GM19397 (cell line): Measurements from ENCODE around the gene PURA.

ENCODE experiments used
- ATAC-seq: cut with Tn5 transposase; IDR thresholded peaks from one replicate; pipeline ENCODE4 v1.9.1; 2021; ENCODE audit warnings: mild to moderate bottlenecking, moderate library complexity; ENCODE audit not compliant: unreplicated experiment

PURA gene

DNA sequence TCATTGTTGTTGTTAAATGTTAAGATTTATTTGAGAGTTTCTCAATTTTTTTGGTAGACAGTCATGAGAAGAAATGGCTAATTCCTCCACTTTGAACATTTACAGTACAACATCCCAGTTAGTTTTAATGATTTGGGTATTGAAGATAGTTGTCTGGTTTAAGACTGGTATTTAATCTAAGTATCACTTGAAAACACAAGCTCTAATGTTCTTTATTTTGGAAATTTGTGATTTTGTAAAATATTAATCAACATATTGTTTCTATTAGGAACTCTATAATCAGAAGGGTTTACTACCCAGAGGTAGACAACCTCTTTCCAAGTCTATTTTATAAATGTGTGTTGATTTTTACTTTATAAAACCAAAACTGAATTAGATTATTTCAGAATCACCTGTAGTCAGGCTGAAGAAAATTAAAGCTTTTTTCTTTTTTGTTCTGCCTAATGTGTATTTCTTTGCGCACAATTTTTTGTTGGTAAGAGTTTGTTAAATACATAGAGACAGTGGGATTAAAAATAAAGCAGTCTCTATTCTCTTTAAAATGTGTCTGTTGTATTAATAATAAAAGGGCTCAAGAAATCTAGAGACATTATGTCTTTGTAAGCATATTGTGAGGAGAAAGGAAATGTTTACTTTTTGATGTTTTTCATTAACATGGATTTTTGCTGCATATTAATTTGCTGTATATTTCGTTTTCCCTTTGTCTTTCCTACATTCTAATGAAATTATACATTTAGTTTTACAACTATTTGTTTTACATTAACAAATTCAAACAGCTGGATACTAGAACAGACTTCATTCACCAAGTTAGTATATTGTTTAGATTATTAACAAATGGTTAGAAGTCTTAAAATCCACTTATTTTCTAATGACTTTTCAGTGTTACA is 3.9 kb upstream of the PURA start:
- ATAC-seq, result no peak

DNA sequence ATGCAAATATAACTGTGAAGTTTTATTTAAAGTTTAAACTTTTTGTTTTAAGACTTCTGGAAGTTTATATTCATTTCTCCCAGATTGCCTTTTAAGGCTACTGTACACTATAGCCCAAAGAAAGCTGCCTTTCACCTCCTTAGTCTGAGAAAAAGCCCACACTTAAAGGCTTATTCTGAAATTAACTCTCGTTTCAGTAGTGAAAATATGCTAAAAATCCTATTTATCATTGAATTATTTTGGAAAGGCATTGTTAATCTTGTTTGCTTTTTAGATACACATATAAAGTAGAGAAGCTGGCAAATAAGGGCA is 3.3 kb upstream of the PURA start:
- no peak for ATAC-seq

DNA sequence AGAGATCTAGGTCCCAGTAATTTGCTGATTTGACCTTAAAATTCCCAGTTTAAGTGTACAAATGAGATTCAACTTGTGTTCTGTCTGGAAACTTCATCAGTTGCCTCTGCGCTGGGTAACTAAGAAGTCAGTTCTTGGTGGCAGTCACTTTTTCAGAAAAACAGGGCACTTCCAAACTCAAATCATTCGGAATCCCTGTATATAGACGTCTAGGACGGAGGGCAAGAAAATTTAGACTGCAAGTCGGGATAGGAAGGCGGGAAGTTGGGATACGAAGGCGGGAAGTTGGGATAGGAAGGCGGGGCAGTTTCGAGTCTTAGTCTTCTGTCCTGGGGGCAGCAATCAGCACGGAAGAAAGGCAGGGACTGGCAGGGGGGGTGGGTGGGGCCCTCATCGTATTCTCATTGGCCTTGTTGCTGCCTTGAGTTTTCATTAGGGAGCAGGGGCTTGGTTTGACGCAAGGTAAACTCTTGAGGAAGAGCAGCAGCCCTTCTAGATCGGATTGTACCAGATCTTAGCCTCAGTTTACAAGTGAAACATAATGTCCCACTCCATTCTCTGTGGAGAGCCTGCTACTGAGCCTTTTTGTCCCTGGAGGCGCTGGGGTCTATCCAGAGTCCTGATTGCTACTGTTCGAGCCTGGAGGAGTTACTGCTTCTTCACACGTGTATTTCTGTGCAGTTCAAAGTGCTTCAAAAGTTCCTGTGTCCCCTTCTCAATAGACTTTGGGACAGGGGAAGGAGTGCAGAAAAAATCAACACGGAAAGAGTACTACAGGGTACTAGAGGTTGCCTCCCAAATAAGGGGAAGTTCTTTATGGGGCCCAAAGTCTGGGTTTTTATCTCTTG is 2.7 kb upstream of the PURA start:
- no peak for ATAC-seq

DNA sequence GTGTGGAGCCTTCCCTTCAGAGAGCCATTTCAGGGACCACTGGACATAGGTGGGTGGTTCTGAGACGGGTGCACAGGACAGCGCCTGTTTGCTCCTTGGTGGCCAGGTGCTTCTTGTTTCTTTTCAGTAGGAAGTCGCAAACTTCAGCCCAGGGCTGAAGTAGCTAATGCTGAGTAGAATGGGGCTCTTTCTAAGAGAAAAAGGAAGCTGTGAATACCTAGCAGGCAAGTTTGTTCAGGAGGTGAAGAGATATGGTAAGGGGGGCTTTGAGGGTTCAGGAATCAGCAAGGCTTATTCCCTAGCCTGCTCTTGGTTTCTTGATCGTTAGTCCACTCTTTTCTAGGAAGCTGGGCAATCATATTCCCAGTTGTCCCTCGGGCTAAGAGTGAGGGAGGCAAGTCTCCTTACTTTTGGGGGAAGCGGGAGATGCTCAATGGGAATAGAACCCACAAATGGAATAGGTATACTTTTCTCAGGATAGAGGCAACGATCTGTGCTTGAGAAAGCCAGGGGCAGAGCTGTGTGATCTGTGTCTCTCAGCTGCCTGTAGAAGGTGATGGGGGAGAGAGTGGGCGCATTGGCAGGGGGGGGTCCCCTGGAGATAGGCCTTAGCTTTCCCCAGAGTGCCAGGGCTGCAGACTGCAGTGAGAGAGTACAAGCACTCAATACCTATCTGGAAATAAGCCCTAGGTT is 1.9 kb upstream of the PURA start:
- no peak for ATAC-seq

DNA sequence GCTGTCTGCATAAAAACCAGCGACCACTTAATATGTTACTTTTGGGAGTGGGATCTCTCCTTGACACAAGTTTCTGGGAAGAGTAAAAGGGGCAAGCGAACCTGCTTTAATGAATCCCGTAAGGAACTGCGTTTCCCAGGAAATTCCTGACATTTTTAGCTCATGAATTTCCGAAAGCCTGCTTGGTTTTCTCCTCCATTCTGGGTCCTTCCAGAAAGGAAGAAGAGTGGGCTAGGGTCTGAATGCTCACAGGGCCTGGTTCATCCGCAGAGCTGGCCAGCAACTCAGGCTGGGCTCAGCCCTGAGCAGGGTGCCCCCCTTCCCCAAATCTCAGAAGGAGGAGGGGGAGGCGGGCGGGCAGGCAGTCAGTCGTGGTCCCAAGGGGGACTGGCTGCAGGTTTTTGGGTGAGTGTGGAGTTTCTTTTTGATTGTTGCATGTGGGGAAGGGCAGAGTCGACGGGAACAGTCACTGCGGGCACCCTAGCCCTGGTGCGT is 1.2 kb upstream of the PURA start:
- ATAC-seq, result no peak

DNA sequence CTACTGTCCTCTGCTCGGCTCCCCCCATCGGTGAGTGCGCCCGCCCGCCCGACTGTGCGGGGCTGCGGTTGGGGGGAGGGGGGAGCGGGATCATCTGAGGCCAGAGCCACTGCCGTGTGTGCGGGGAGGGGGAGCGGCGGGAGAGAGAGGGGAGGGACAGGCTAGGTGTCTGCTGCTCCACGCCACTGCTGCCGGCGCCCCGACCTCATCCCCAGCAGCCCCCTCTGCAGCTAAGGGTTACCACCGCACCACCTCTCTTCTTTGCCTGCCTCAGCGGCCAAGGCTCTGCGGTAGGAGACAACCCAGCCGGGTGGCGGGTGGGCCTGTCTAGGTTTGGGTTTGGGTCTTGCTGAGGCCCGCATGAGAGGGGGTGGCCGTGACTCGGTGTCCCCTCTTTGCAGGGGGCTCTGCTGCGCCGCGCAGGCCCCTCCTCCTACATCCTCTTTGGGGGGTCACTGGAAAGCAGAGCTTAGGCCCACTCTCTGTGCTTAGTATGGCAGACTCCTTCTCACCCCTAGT is 670 bp upstream of the PURA start:
- ATAC-seq, result peak; percentile 3

DNA sequence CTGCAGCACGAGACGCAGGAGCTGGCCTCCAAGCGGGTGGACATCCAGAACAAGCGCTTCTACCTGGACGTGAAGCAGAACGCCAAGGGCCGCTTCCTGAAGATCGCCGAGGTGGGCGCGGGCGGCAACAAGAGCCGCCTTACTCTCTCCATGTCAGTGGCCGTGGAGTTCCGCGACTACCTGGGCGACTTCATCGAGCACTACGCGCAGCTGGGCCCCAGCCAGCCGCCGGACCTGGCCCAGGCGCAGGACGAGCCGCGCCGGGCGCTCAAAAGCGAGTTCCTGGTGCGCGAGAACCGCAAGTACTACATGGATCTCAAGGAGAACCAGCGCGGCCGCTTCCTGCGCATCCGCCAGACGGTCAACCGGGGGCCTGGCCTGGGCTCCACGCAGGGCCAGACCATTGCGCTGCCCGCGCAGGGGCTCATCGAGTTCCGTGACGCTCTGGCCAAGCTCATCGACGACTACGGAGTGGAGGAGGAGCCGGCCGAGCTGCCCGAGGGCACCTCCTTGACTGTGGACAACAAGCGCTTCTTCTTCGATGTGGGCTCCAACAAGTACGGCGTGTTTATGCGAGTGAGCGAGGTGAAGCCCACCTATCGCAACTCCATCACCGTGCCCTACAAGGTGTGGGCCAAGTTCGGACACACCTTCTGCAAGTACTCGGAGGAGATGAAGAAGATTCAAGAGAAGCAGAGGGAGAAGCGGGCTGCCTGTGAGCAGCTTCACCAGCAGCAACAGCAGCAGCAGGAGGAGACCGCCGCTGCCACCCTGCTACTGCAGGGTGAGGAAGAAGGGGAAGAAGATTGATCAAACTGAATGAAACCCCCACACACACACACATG is 654 bp downstream of the PURA start:
- peak; percentile 30 for ATAC-seq

DNA sequence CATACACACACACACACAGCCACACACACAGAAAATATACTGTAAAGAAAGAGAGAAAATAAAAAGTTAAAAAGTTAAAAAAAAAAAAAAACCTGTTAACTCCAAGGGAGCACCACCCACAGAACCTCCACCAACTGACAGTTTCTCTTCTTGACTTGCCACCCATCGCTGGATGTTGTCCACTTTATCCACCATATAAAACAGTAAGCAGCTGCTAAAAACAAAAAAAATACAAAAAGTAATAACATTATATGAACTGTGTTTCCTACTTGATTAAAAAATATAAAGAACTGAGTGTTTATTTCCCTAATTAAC is 1.2 kb downstream of the PURA start:
- ATAC-seq, result no peak

DNA sequence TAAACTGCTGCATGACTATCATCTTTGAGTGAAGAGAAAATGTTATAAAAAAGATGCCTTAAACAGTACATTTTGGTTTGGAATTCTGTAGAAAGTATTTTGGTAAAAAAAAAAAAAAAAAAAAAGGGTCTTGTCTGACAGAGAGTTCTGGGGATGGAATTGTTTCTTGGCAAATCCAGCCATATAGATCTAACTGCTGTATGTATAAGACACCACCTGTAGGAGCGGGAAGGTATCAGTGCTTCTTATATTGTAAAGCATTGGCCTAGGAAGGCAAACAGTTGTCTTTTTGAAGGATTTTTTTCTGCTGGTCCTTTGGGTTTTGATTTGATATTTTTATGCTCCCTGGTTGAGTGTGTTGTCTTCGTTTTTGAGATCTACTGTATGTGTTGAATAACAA is 2.8 kb downstream of the PURA start:
- no peak for ATAC-seq

DNA sequence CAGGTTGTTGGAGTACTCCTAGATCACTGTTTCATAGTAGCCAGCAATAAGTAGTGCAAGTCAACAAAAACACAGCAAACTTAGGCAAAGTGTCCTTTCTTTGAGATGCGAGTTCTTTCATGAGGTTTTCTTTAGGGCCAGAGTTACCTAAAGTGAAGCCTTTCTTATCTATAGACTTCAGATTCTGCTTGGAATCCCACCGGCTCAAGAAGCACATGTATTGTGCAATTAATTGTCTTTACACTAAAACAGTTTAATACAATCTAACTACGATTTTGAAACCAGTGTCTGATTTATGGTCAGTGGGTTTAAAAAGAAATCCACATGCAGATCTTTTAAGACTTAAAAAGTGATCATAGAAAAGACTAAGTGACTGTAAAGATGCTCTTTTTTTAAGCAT is 3.6 kb downstream of the PURA start:
- ATAC-seq, result no peak

DNA sequence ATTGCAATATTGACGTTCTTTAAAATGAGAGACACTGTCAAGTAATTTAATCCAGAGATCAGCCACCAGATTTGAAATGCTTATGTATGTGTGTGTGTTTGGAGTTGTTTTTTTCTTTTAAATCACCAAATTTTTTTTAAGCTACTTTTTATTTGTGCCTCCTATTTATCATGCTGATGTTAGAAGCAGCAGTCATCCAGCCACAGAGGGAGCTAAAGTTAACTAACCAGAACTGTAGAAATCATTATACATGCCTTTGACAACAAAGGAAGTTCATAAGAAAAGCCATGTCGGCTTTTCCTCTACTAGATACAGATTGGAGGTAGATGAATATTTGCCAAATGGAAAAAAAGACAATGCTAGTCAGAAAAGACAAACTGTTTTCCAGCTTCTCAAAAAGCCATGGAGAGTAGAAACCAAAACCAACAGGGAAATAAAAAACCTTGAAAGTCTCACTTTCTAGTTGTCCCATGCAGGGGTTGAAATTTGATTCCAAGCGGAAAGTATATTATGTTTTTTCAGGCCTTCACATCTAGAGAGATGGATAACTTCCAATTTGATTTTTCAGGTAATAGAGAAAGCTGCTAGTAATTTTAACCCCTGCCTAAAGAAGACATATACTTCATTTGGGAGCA is 4.5 kb downstream of the PURA start:
- ATAC-seq, result no peak

DNA sequence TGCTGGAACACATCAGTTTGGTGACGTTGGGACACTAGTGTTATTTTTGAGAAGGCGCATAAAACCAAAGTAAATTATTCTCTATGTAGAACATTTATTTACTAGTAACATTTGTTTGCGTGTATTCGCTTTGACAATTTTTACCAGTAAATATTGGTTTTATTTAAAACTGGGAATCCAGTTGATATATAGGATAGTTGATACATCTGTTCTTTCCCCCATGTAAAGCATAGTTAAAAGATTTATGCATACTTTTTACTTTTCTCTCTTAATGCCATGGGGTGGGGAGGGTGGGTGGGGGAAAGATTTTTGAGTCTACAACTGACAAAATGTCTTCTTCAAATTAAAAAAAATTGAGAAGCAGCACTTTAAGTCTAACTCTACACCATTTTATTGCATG is 11.7 kb downstream of the PURA start, which contains the start of gene IGIP:
TSS of gene IGIP (plus strand) at position 301 of the 400 bp plus-strand sequence. CDS start 2,540 bp downstream, outside the sequence.
- ATAC-seq, result no peak

DNA sequence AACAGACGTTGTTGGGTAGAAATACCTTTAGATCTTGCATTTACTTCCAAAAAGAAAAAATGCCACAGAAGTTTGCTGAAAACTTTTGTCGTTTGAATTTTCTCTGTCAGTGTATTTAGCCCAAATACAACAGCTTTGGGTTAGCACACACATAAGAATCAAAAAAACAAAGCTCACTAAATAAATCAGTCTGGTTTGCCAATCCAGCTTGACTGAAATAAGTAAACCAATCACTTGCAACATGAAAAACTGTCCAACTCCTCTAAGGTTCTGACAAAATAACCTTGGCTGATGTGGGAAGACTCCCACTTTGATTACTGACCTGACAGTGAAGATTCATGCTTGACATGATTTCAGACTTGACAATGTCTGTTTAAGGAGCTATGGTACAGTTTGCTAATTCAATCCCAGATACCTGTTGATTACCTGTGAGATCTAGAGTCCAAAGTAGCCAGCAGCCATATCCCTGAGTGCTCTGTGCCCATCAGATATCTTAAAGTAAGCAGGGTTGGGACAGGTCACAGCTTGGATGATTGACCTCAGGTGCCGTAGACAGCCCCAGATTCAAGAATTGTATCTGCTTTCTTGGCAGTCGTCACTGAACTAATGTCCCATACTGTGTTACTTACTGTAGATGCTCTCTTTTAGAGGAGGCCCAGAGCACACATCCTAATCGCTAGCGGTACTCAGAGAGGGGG is 12.6 kb downstream of the PURA start:
- no peak for ATAC-seq

DNA sequence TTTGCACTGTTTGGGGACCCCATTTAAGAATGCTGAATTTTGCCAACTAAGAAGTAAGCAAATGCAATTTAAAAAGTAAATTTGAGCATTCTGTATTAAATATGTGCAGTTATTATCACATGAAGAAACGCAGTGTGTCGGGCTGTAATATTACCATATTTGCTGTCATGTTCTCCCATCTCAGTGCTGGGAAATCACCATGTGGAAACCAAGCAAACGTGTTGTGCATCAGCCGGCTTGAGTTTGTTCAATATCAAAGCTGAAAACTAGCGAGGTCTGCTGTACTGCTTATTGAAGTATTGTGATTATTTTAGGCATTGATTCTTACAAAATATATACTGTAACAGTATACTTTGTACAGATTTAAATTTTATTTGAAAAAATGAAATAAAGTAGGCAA is 14.5 kb downstream of the PURA start:
- no peak for ATAC-seq

DNA sequence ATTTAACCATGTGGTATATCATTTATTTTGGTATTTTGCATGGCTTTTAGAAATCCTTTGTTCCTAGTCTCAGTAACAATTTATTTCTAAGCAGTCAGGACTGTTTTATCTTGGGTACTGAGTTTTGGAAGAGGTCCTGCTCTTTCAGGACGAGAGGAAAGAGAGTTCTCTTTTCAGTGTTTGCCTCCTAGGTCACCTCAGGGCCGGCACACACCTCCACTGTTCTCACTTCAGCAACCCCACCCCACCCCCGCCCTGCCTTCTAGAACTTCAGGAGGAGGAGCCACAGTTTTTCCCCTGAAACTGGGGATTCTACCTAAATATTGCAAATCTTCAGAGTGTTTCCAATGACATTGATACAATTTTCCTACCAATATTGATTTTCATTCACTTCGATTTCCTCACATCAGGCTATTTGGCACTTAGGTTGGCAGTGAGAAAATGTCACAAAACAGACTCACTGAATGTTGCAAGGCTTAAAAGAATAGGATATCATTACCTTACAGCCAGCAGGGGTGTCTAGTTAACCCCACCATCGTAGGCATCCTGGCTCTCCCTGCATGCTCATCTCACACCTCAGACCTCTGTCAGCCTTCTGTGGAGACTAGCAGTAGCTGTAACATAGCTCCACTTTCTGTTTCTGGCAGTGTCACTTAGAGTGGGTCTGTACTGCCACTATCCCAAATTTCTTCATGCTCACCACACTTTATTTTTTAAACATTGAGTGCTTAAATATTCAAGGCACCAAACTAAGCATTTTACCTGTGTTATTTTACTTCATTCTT is 17.2 kb downstream of the PURA start:
- no peak for ATAC-seq

DNA sequence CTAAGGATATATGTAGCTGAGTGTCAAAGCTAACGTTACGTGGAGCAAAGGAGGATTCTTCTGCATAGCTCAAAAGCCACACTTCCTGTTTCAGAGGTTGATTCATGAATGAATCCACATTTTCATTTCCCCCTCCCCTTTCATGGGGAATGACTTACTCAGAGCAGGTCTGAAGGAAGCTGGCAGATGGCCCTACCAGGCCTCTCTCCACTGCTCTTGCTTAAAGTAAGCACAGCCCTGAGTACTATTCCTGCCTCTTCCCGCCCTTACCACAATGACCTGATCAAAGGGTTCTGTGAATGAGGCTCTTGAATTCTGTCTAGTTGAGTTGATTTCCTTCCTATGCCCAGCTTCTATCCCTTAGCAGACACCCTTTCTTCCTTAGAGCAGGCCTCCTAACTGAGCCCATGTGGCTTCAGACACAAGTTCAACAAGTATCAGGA is 18.1 kb downstream of the PURA start:
- ATAC-seq, result no peak

DNA sequence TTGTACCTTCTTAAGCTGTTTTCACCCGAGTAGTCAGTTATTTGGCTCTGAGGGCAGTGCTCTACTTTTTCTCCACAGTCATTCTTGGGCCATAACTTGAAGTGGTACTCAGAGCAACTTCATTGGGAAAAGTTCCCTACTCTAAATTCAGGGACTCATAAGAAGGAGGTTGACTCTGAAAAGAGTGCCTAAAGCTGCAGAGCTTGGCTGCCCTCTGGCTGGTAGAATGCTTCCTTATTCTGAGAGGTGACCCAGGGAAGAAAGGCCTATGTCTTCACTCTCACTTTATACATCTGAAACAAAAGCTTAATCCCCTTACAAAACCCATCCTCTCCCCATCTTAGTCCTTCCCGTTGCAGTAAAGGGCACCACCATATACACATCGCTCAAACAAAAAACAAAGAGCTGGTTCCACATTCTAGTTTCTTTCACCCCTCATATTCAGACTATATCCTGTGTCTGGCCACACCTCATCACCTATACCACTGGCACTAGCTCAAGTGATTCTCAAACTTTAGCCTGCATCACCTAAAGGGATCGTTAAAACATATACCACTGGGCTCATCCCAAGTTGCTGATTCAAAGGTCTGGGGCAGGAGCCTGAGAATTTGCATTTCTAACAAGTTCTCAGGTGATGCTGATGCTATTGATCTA is 19.7 kb downstream of the PURA start:
- no peak for ATAC-seq
